Posterior vena cava (tissue), 2 donors: ENCODE data around the gene PIGR. TPM values are rescaled to one million over a fixed set of nuclear protein-coding genes. Genes with fewer than 3 reads are reported as not detected.

Experiments
- DNase-seq: peaks from one replicate; pipeline ENCODE4 v3.0.0-alpha.2; 2020; ENCODE audit warnings: low spot score
- intact Hi-C, 2 donors: fragments of 100-400 bp; cut with DNase I; formaldehyde crosslinking; loops; one replicate each; pipeline versions ENCODE4 v1.14.1 to v1.14.2; 2022 to 2023
- total RNA-seq, 2 donors: library from RNA; stranded (reverse); fragmentation: NEBNext Ultra II Directional; extraction: Animal tissue kit (Norgen Biotek cat#: 25700); gene quantifications; one replicate each; pipeline ENCODE4 v1.2.1, GENCODE V29; 2021
- donor health status: DM: yes; HTN: yes; CAD: no.
- donor health status: DM: yes; HTN: yes; CAD: no.

Gene PIGR
- total RNA-seq, 2 donors from 2014 or later = 0.33 to 0.79 TPM

- peak; percentile 44 for DNase-seq
- intact Hi-C loops = loop anchor here in 1 of 2 donors (10.0 kb wide), 1 partner anchor 165 kb away; no protein-coding TSS in a partner anchor
These were observed 46.5 kb downstream of the PIGR start for GRCh38 chr1:206899717-206900116.

- intact Hi-C loops = no loop called here
- DNase-seq = no peak
These were observed 47.3 kb downstream of the PIGR start for GRCh38 chr1:206898915-206899431.

GRCh38 chr1:206898089-206898914, 48.0 kb downstream of the PIGR start:
- intact Hi-C loops = no loop called here
- DNase-seq = no peak

GRCh38 chr1:206897175-206897574, 49.1 kb downstream of the PIGR start, which contains the start of gene IL24:
Gene IL24 (plus strand): TSS chr1:206897443. CDS start chr1:206897833, 390 bp downstream.
- intact Hi-C loops = no loop called here
- no peak for DNase-seq

GRCh38 chr1:206896261-206896660, 50.0 kb downstream of the PIGR start:
- intact Hi-C loops = no loop called here
- no peak for DNase-seq

- DNase-seq = no peak
- intact Hi-C loops = no loop called here
These were observed 50.4 kb downstream of the PIGR start for GRCh38 chr1:206895837-206896242.

- intact Hi-C loops = no loop called here
- DNase-seq = no peak
These were observed 50.9 kb downstream of the PIGR start for GRCh38 chr1:206895325-206895724.

GRCh38 chr1:206893380-206893779, 52.9 kb downstream of the PIGR start:
- DNase-seq = no peak
- intact Hi-C loops = no loop called here

GRCh38 chr1:206892351-206892984, 53.8 kb downstream of the PIGR start:
- DNase-seq = no peak
- intact Hi-C loops = no loop called here

- no peak for DNase-seq
- intact Hi-C loops = no loop called here
These were observed 54.9 kb downstream of the PIGR start for GRCh38 chr1:206891412-206891811.

GRCh38 chr1:206890125-206891060, 55.9 kb downstream of the PIGR start:
- intact Hi-C loops = no loop called here
- no peak for DNase-seq

GRCh38 chr1:206887701-206888100, 58.6 kb downstream of the PIGR start:
- intact Hi-C loops = no loop called here
- DNase-seq = no peak

- DNase-seq = no peak
- intact Hi-C loops = no loop called here
These were observed 59.4 kb downstream of the PIGR start for GRCh38 chr1:206886831-206887230.

GRCh38 chr1:206885341-206886060, 60.8 kb downstream of the PIGR start:
- intact Hi-C loops = no loop called here
- DNase-seq = no peak

GRCh38 chr1:206883876-206884275, 62.4 kb downstream of the PIGR start:
- intact Hi-C loops = no loop called here
- DNase-seq = no peak

- DNase-seq = no peak
- intact Hi-C loops = no loop called here
These were observed 63.1 kb downstream of the PIGR start for GRCh38 chr1:206883160-206883559.

GRCh38 chr1:206882555-206882954, 63.7 kb downstream of the PIGR start:
- intact Hi-C loops = no loop called here
- DNase-seq = no peak

- intact Hi-C loops = no loop called here
- DNase-seq = no peak
These were observed 66.0 kb downstream of the PIGR start for GRCh38 chr1:206880314-206880713.
